22Rv1 (cell line): Measurements from ENCODE around the gene KLK11.

Experiments used
- CTCF ChIP-seq: fragments of 450-650 bp; IDR thresholded peaks from 2 replicates; pipeline ENCODE4 v1.5.1; 2017; ENCODE audit warnings: mild to moderate bottlenecking
- ZFX ChIP-seq: fragments of 450-650 bp; IDR thresholded peaks from 2 replicates; pipeline ENCODE4 v1.6.1; 2017; ENCODE audit warnings: antibody characterized with exemption, borderline replicate concordance

GRCh38 chr19:51003316-51003715, 23.1 kb downstream of the KLK11 start:
- no peak for TF ChIP-seq CTCF
- TF ChIP-seq ZFX: no peak
